OCI-LY7 (cell line): ENCODE measurements around the gene CTNNA1.

Experiments used
- EZH2phosphoT487 ChIP-seq: fragments of 200-600 bp; sonication (generic); IDR thresholded peaks from 2 replicates; pipeline ENCODE4 v1.6.1; 2018; ENCODE audit warnings: low read depth, borderline replicate concordance, mild to moderate bottlenecking, mixed run types, antibody characterized with exemption, low read length, moderate library complexity, mixed read lengths
- TF ChIP-seq, protein P1 (sequence below): fragments of 200-600 bp; sonication (generic); conservative IDR thresholded peaks from 2 replicates; pipeline ENCODE4 v1.5.1; 2014; ENCODE audit warnings: mild to moderate bottlenecking, antibody characterized with exemption, low read length, moderate library complexity, mixed read lengths

DNA sequence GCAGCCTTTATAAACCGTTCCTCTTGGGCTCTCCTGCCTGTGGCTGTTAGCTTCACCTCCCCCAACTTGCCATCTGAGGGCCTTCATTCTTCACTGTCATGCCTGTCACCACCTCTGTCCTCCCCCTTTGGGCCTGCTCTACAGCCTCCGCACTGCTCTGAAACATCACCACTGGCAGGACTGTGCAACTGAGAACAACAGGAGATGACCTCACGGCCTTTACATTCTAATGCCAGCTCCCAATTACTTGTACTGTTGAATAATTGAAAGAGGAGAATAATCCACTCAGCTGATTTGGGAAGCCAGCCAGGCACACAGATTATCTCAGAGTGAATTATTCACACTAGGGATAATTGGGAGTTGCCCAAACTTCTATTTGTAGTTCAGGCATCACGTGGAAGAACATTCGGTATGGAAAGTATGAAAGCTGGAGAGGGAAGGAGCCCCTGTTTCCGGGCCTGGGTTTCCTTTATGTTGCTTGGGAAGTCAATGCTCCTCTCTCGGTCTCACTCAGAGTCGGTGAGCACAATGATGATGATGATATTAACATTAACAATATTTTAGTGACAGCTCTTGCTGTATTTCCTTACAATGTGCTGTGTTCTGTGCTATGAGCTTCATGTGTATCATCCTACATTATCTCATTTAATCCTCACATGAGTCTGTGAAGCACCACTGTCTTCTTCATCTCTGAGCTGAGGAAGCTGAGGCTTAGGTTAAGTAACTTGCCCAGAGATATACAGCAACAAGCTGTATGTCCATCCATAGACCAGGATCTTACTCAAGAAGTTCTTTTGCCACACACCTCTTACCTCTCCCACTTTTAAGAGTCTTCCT is 221.2 kb downstream of the CTNNA1 start:
- TF ChIP-seq, protein P1, sequence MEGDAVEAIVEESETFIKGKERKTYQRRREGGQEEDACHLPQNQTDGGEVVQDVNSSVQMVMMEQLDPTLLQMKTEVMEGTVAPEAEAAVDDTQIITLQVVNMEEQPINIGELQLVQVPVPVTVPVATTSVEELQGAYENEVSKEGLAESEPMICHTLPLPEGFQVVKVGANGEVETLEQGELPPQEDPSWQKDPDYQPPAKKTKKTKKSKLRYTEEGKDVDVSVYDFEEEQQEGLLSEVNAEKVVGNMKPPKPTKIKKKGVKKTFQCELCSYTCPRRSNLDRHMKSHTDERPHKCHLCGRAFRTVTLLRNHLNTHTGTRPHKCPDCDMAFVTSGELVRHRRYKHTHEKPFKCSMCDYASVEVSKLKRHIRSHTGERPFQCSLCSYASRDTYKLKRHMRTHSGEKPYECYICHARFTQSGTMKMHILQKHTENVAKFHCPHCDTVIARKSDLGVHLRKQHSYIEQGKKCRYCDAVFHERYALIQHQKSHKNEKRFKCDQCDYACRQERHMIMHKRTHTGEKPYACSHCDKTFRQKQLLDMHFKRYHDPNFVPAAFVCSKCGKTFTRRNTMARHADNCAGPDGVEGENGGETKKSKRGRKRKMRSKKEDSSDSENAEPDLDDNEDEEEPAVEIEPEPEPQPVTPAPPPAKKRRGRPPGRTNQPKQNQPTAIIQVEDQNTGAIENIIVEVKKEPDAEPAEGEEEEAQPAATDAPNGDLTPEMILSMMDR = no peak
- no peak for TF ChIP-seq EZH2phosphoT487
